Suprapubic skin (tissue), 4 donors: ENCODE results near the gene SLCO3A1.

Experiments used
- EP300 ChIP-seq: sonication (generic); formaldehyde crosslinking; IDR thresholded peaks from one replicate; pipeline ENCODE4 v1.6.1; 2017; ENCODE audit warnings: antibody characterized with exemption
- POLR2A ChIP-seq, 2 donors: fragments of 450-650 bp; IDR thresholded peaks; one replicate each; pipeline ENCODE4 v1.6.1; 2017; ENCODE audit warnings: antibody characterized with exemption in 2 of 2, mild to moderate bottlenecking in 2 of 2, moderate library complexity in 2 of 2
- POLR2AphosphoS5 ChIP-seq, 3 donors: sonication (generic); formaldehyde crosslinking; IDR thresholded peaks; one replicate each; pipeline ENCODE4 v1.6.1; 2017; ENCODE audit warnings: antibody characterized with exemption in 3 of 3
- TF ChIP-seq, protein P1 (sequence below), 2 donors: fragments of 200-600 bp in 1 of 2; fragments of 450-650 bp in 1 of 2; sonication (generic) in 1 of 2; IDR thresholded peaks; one replicate each; pipeline ENCODE4 v1.5.1; 2016 to 2019; ENCODE audit warnings: antibody characterized with exemption in 2 of 2, mild to moderate bottlenecking in 1 of 2, moderate library complexity in 1 of 2

DNA sequence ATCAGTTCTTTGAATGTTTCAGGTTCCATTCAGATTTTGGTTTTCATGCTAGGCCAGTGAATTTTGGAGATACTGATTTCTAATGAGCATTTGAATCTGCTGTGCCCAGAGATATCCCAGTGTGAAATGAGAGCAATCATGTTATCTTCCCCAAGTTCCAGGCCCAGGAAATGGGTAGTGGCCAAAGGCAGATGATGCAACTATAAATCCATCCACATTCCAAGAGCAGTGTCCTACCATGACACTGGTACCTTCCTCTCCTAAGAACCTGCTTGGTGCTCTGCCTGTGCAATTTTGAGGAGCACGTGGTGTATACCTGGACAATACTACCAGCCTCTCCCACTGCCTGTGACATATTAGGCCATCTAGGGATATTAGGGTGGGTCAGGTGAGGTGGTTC, 186.8 kb downstream of the SLCO3A1 start:
- TF ChIP-seq, protein P1, sequence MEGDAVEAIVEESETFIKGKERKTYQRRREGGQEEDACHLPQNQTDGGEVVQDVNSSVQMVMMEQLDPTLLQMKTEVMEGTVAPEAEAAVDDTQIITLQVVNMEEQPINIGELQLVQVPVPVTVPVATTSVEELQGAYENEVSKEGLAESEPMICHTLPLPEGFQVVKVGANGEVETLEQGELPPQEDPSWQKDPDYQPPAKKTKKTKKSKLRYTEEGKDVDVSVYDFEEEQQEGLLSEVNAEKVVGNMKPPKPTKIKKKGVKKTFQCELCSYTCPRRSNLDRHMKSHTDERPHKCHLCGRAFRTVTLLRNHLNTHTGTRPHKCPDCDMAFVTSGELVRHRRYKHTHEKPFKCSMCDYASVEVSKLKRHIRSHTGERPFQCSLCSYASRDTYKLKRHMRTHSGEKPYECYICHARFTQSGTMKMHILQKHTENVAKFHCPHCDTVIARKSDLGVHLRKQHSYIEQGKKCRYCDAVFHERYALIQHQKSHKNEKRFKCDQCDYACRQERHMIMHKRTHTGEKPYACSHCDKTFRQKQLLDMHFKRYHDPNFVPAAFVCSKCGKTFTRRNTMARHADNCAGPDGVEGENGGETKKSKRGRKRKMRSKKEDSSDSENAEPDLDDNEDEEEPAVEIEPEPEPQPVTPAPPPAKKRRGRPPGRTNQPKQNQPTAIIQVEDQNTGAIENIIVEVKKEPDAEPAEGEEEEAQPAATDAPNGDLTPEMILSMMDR (IDR thresholded peaks at IDR 0.05): no peak
- TF ChIP-seq POLR2A (IDR thresholded peaks at IDR 0.05): no peak
- no peak for TF ChIP-seq EP300
- TF ChIP-seq POLR2AphosphoS5 (IDR thresholded peaks at IDR 0.05): no peak
